ENCODE measurements around the gene KRTAP4-12. TPM values are rescaled to one million over a fixed set of nuclear protein-coding genes. Genes with fewer than 3 reads are reported as not detected.

Gene KRTAP4-12
- polyA plus RNA-seq, 1 donor from 2014 or later: not detected

GRCh38 chr17:41153856-41154255 lies 29.9 kb upstream of the KRTAP4-12 start:
- no peaks in the 10 kb centered on the region for H3F3A ChIP-seq (ENCODE audit: insufficient read depth, low read length, poor library complexity, severe bottlenecking)
- no peak overlapping the region for H3K4me2 ChIP-seq (ENCODE audit: low read length)
- no peaks in the 10 kb centered on the region for H4K20me1 ChIP-seq (ENCODE audit: insufficient read depth)
- no peak overlapping the region for H2AFZ ChIP-seq (ENCODE audit: low read depth, low read length)
- no peaks in the 10 kb centered on the region for H3K27me3 ChIP-seq (ENCODE audit: insufficient read depth, low read depth, low read length)
- no peak overlapping the region for H3K9ac ChIP-seq (ENCODE audit: low read length)
- H3K9me2 ChIP-seq (ENCODE audit: insufficient read depth, low read length): no peaks in the 10 kb centered on the region
- H3K36me3 ChIP-seq (ENCODE audit: insufficient read depth, low read length): no peaks in the 10 kb centered on the region
- no peaks in the 10 kb centered on the region for H3K9me3 ChIP-seq (ENCODE audit: low read length)
- TF ChIP-seq CTCF (IDR thresholded peaks at IDR 0.05; ENCODE audit: poor library complexity, severe bottlenecking): no peak
- TF ChIP-seq POLR2AphosphoS5 (IDR thresholded peaks at IDR 0.05): no peak
- TF ChIP-seq MXI1 (conservative IDR thresholded peaks at IDR 0.05; ENCODE audit: poor library complexity, severe bottlenecking): no peak
- TF ChIP-seq TAF1 (IDR thresholded peaks at IDR 0.05; ENCODE audit: low read depth): no peak
- no peak for TF ChIP-seq RAD21 (conservative IDR thresholded peaks at IDR 0.05)
- no peak for TF ChIP-seq SMC3 (conservative IDR thresholded peaks at IDR 0.05; ENCODE audit: poor library complexity)
- TF ChIP-seq, protein P1, sequence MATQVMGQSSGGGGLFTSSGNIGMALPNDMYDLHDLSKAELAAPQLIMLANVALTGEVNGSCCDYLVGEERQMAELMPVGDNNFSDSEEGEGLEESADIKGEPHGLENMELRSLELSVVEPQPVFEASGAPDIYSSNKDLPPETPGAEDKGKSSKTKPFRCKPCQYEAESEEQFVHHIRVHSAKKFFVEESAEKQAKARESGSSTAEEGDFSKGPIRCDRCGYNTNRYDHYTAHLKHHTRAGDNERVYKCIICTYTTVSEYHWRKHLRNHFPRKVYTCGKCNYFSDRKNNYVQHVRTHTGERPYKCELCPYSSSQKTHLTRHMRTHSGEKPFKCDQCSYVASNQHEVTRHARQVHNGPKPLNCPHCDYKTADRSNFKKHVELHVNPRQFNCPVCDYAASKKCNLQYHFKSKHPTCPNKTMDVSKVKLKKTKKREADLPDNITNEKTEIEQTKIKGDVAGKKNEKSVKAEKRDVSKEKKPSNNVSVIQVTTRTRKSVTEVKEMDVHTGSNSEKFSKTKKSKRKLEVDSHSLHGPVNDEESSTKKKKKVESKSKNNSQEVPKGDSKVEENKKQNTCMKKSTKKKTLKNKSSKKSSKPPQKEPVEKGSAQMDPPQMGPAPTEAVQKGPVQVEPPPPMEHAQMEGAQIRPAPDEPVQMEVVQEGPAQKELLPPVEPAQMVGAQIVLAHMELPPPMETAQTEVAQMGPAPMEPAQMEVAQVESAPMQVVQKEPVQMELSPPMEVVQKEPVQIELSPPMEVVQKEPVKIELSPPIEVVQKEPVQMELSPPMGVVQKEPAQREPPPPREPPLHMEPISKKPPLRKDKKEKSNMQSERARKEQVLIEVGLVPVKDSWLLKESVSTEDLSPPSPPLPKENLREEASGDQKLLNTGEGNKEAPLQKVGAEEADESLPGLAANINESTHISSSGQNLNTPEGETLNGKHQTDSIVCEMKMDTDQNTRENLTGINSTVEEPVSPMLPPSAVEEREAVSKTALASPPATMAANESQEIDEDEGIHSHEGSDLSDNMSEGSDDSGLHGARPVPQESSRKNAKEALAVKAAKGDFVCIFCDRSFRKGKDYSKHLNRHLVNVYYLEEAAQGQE (IDR thresholded peaks at IDR 0.05; ENCODE audit: borderline replicate concordance): no peak
- no peak for TF ChIP-seq EP300 (conservative IDR thresholded peaks at IDR 0.05; ENCODE audit: poor library complexity, severe bottlenecking)
- TF ChIP-seq EZH2 (IDR thresholded peaks at IDR 0.05; ENCODE audit: borderline replicate concordance, insufficient read depth, low read length, poor library complexity, severe bottlenecking): no peak
- H3K79me2 ChIP-seq (replicated peaks; ENCODE audit: insufficient read depth, low read length): no peaks in the 10 kb centered on the region
- no peak overlapping the region for H3K4me3 ChIP-seq (ENCODE audit: low read length)
- H3K27ac ChIP-seq (ENCODE audit: low read length): no peak overlapping the region

DNA sequence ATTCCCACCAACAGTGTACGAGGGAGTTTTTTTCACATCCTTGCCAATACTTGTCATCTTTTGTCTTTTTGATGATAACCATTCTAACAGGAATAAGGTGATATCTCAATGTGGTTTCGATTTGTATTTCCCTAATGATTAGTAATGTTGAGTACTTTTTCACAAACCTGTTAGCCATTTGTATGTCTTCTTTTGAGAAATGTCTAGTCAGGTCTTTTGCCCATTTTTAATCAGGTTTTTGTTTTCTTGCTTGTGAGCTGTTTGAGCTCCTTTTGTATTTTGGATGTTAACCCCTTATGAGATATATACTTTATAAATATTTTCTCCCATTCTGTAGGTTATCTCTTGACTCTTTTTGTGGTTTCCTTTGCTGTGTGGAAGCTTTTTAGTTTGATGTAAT lies 27.5 kb upstream of the KRTAP4-12 start:
- Histone ChIP-seq H3K27ac (ENCODE audit: low read length) (no peak overlapping the region), H3K9me2 (ENCODE audit: insufficient read depth, low read length) (no peaks in the 10 kb centered on the region), H3K4me2 (ENCODE audit: low read length) (no peak overlapping the region), H3K79me2 (replicated peaks; ENCODE audit: insufficient read depth, low read length) (no peaks in the 10 kb centered on the region), H3K36me3 (ENCODE audit: insufficient read depth, low read length) (no peaks in the 10 kb centered on the region), H3K27me3 (ENCODE audit: insufficient read depth, low read depth, low read length) (no peaks in the 10 kb centered on the region), H4K20me1 (ENCODE audit: insufficient read depth) (no peaks in the 10 kb centered on the region), H3K9me3 (ENCODE audit: low read length) (no peaks in the 10 kb centered on the region), H3K4me3 (ENCODE audit: low read length) (no peak overlapping the region), H3K9ac (ENCODE audit: low read length) (no peak overlapping the region), H2AFZ (ENCODE audit: low read depth, low read length) (no peak overlapping the region), H3F3A (ENCODE audit: insufficient read depth, low read length, poor library complexity, severe bottlenecking) (no peaks in the 10 kb centered on the region)
- TF ChIP-seq SMC3 (conservative IDR thresholded peaks at IDR 0.05; ENCODE audit: poor library complexity) (no peak), EZH2 (IDR thresholded peaks at IDR 0.05; ENCODE audit: borderline replicate concordance, insufficient read depth, low read length, poor library complexity, severe bottlenecking) (no peak), EP300 (conservative IDR thresholded peaks at IDR 0.05; ENCODE audit: poor library complexity, severe bottlenecking) (no peak), TAF1 (IDR thresholded peaks at IDR 0.05; ENCODE audit: low read depth) (no peak), MXI1 (conservative IDR thresholded peaks at IDR 0.05; ENCODE audit: poor library complexity, severe bottlenecking) (no peak), POLR2AphosphoS5 (IDR thresholded peaks at IDR 0.05) (no peak), RAD21 (conservative IDR thresholded peaks at IDR 0.05) (no peak), CTCF (IDR thresholded peaks at IDR 0.05; ENCODE audit: poor library complexity, severe bottlenecking) (no peak)
- TF ChIP-seq, protein P1 (IDR thresholded peaks at IDR 0.05; ENCODE audit: borderline replicate concordance): no peak

All from neural cell (in vitro differentiated cells).